NCI-H1105 (cell line): ENCODE results near the gene POGZ.
A peak's percentile ranks its signal among the peaks of the same experiment; 100 is the strongest.

Experiments
- DNase-seq: peaks from one replicate; lab custom pipeline; 2025; lab: John Stamatoyannopoulos, UW

Gene POGZ, protein sequence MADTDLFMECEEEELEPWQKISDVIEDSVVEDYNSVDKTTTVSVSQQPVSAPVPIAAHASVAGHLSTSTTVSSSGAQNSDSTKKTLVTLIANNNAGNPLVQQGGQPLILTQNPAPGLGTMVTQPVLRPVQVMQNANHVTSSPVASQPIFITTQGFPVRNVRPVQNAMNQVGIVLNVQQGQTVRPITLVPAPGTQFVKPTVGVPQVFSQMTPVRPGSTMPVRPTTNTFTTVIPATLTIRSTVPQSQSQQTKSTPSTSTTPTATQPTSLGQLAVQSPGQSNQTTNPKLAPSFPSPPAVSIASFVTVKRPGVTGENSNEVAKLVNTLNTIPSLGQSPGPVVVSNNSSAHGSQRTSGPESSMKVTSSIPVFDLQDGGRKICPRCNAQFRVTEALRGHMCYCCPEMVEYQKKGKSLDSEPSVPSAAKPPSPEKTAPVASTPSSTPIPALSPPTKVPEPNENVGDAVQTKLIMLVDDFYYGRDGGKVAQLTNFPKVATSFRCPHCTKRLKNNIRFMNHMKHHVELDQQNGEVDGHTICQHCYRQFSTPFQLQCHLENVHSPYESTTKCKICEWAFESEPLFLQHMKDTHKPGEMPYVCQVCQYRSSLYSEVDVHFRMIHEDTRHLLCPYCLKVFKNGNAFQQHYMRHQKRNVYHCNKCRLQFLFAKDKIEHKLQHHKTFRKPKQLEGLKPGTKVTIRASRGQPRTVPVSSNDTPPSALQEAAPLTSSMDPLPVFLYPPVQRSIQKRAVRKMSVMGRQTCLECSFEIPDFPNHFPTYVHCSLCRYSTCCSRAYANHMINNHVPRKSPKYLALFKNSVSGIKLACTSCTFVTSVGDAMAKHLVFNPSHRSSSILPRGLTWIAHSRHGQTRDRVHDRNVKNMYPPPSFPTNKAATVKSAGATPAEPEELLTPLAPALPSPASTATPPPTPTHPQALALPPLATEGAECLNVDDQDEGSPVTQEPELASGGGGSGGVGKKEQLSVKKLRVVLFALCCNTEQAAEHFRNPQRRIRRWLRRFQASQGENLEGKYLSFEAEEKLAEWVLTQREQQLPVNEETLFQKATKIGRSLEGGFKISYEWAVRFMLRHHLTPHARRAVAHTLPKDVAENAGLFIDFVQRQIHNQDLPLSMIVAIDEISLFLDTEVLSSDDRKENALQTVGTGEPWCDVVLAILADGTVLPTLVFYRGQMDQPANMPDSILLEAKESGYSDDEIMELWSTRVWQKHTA (N-terminal part only)

GRCh38 chr1:151459331-151460046 lies at the start of gene POGZ:
Gene POGZ, minus strand, starts transcription at chr1:151459494. Its CDS starts 17,290 bp downstream, at chr1:151442204.
- peak; percentile 93 for DNase-seq

- no peak for DNase-seq
Observed at GRCh38 chr1:151508833-151509232, 49.5 kb upstream of the POGZ start.

DNA sequence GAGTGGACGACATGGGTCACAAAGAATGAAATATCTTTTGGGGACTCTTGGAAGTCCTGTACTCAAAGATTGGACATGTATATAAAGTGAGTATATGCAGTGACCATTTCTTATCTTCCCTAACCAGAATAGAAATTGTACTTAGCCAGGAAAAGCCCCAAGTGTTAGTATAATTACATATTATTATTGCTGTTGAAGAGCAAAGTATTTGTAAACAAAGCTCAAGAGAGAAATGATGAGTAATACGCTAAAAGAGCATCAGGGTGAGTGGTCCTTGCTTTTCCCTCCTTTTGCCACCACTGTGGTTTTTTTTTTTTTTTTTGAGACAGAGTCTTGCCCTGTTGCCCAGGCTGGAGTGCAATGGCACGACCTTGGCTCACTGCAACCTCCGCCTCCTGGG lies 45.5 kb upstream of the POGZ start:
- no peak for DNase-seq

- DNase-seq = no peak
Observed at GRCh38 chr1:151504252-151504651, 45.0 kb upstream of the POGZ start.

GRCh38 chr1:151502859-151503780 lies 43.8 kb upstream of the POGZ start:
- DNase-seq = no peak

- no peak for DNase-seq
Observed at GRCh38 chr1:151502035-151502700, 42.9 kb upstream of the POGZ start.

GRCh38 chr1:151501474-151501873 lies 42.2 kb upstream of the POGZ start:
- DNase-seq = no peak

GRCh38 chr1:151499930-151500329 lies 40.6 kb upstream of the POGZ start:
- no peak for DNase-seq

DNA sequence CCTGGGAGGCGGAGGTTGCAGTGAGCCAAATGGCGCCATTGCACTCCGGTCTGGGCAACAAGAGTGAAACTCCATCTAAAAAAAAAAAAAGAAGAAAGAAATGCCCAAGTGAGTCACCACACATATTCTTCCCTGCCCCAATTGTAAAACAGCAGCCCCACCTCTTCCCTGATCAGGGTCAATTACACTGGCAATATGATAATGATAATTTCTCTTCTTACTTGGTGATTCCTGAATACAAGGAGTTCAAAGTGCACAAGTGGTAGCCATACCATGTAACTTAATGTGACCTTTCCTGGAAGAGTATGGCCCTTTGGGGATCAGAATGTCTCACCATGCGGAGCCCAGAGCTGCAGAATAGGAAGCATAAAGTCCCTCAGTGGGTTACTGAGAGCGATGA lies 40.1 kb upstream of the POGZ start:
- DNase-seq = no peak

GRCh38 chr1:151495316-151495715 lies 36.0 kb upstream of the POGZ start:
- no peak for DNase-seq

GRCh38 chr1:151494741-151495281 lies 35.5 kb upstream of the POGZ start:
- peak; percentile 29 for DNase-seq

DNA sequence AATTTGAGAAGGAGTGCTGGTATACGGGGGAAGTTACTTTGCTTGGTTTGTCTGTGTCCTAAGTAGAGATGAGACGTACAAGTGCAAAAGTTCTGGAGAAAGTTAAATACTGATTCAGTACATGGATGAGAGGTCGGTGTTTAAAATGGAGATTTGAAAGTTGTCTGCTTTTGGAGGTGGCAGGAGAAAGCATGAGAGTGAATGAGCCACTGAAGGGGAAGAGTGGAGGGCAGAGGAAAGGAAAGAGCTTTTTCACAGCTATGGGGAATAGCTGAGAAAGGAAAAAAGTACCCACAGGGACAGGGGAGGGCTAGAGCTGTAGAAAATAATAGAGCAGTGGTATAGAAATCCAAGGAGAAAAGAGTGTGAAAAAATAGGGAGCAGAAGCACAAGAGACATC lies 33.7 kb upstream of the POGZ start:
- DNase-seq = no peak

DNA sequence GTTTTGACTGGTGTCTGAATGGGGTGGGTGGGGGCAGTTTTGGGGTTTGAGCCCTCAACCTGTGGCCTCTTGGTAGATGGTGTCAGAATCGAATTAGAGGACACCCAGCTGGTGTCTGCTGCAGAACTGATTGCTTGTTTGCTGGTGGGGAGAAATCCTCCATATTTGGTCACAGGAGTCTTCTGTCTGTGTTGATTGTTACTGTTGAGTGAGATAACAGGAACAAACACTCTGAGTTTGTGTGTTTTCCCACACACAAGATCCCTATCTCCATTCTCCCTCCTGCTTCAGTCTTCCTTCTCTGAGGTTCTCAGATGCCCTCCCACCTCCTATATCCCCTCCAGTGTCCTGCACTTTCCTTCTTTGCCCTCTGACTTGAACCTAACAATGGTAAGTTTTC lies 32.8 kb upstream of the POGZ start:
- DNase-seq = no peak

DNA sequence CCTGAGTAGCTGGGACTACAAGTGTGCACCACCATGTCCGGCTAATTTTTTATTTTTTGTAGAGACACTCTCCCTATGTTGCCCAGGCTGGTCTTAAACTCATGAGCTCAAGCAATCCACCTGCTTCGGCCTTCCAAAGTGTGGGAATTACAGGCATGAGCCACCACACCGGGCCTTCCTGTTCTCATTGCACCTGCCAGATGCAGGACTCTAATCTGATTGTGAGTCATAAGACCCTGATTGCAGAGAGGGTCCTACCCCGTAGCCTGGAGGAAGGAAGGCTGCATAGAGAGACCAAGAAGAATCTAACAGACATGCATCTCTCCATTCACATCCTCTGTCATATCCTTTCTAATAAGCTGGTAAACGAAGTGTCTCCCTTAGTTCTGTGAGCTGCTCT lies 32.3 kb upstream of the POGZ start:
- DNase-seq = no peak

GRCh38 chr1:151486557-151486956 lies 27.3 kb upstream of the POGZ start:
- no peak for DNase-seq

- no peak for DNase-seq
Observed at GRCh38 chr1:151485685-151486255, 26.5 kb upstream of the POGZ start.

- no peak for DNase-seq
Observed at GRCh38 chr1:151482017-151482416, 22.7 kb upstream of the POGZ start.

GRCh38 chr1:151479462-151479861 lies 20.2 kb upstream of the POGZ start:
- no peak for DNase-seq

- DNase-seq = no peak
Observed at GRCh38 chr1:151478923-151479322, 19.6 kb upstream of the POGZ start.
